A549 (cell line): ENCODE results near the gene USH1C. TPM values are rescaled to one million over a fixed set of nuclear protein-coding genes. Genes with fewer than 3 reads are reported as not detected.

Experiments
- ATAC-seq, 2 experiments: fragments of 200-7000 bp in 1 of 2; fragments of >200 bp in 1 of 2; cut with Nextera tagmentation in 1 of 2; cut with Tn5 transposase in 1 of 2; 3 replicates each; pipeline versions ENCODE4 v1.8.0 to v1.9.1; 2018 to 2020; ENCODE audit warnings: mild to moderate bottlenecking in 1 of 2, moderate library complexity in 1 of 2
- CTCF ChIA-PET: fragments of 300-600 bp; sonication (Branson Sonifier 250); formaldehyde crosslinking; extraction: SDS; loops from one replicate; lab custom pipeline; 2021; ENCODE audit warnings: antibody characterized with exemption, inconsistent platforms; lab: Yijun Ruan, JAX
- POLR2A ChIA-PET: fragments of 350-600 bp; formaldehyde crosslinking; extraction: SDS; loops from one replicate; lab custom pipeline; 2021; ENCODE audit warnings: antibody characterized with exemption, inconsistent platforms; lab: Yijun Ruan, JAX
- DNase-seq, 2 experiments: peaks; one replicate each; pipeline versions ENCODE4 v3.0.0 to v3.0.0-alpha.2; 2011 to 2016; ENCODE audit warnings: low read depth in 1 of 2, low spot score in 1 of 2
- FAIRE-seq: peaks from 2 replicates; lab custom pipeline; 2011; peaks lifted over from hg19 to GRCh38; lab: Jason Lieb, UNC
- H3K27ac ChIP-seq, 2 experiments: fragments of >200 bp; sonication (Bioruptor Twin); formaldehyde crosslinking; 3 replicates each; pipeline ENCODE4 v1.5.1; 2016 to 2017
- H3K4me1 ChIP-seq: fragments of >200 bp; sonication (Bioruptor Twin); formaldehyde crosslinking; 3 replicates; pipeline ENCODE4 v1.6.1; 2016
- H3K4me2 ChIP-seq: fragments of >200 bp; sonication (Bioruptor Twin); formaldehyde crosslinking; 3 replicates; pipeline ENCODE4 v1.6.1; 2016
- H3K4me3 ChIP-seq: fragments of >200 bp; sonication (Bioruptor Twin); formaldehyde crosslinking; 3 replicates; pipeline ENCODE4 v1.5.1; 2016
- H3K9me3 ChIP-seq: fragments of >200 bp; sonication (Bioruptor Twin); formaldehyde crosslinking; 3 replicates; pipeline ENCODE4 v1.6.1; 2016
- BCL3 ChIP-seq: fragments of >200 bp; sonication (Bioruptor Twin); formaldehyde crosslinking; IDR thresholded peaks from 3 replicates; pipeline ENCODE4 v1.6.1; 2016
- CBX2 ChIP-seq: fragments of 200-600 bp; sonication (generic); IDR thresholded peaks from 2 replicates; pipeline ENCODE4 v1.6.1; 2016; ENCODE audit warnings: low read depth, mild to moderate bottlenecking, borderline replicate concordance
- CEBPB ChIP-seq, 2 experiments: fragments of >200 bp in 1 of 2; sonication (Bioruptor Twin) in 1 of 2; formaldehyde crosslinking in 1 of 2; IDR thresholded peaks; 2 replicates each; pipeline ENCODE4 v1.6.1; 2012 to 2016
- CTCF ChIP-seq: fragments of >200 bp; sonication (Bioruptor Twin); formaldehyde crosslinking; IDR thresholded peaks from 3 replicates; pipeline ENCODE4 v1.5.1; 2016
- EHMT2 ChIP-seq: fragments of 200-600 bp; sonication (generic); IDR thresholded peaks from 2 replicates; pipeline ENCODE4 v1.6.1; 2016; ENCODE audit warnings: antibody characterized with exemption, low read depth, mild to moderate bottlenecking, moderate library complexity
- ESRRA ChIP-seq: fragments of 150-350 bp; IDR thresholded peaks from 2 replicates; pipeline ENCODE4 v1.6.1; 2014; ENCODE audit warnings: mild to moderate bottlenecking, low read length, borderline replicate concordance
- FOSB ChIP-seq: fragments of 250-450 bp; sonication (Bioruptor Pico); IDR thresholded peaks from 2 replicates; pipeline ENCODE4 v1.5.0; 2020; ENCODE audit warnings: mild to moderate bottlenecking, moderate library complexity
- HOXB13 ChIP-seq: fragments of 250-450 bp; sonication (Bioruptor Pico); IDR thresholded peaks from 2 replicates; pipeline ENCODE4 v1.5.0; 2020; ENCODE audit warnings: low read depth, mild to moderate bottlenecking, moderate library complexity
- JUN ChIP-seq, 2 experiments: fragments of >200 bp; sonication (Bioruptor Twin); formaldehyde crosslinking; IDR thresholded peaks; 2 replicates in 1 of 2; 3 replicates in 1 of 2; pipeline ENCODE4 v1.6.1; 2016 to 2017
- MAX ChIP-seq: IDR thresholded peaks from 2 replicates; pipeline ENCODE4 v1.6.1; 2012
- MAZ ChIP-seq: fragments of 150-350 bp; IDR thresholded peaks from 2 replicates; pipeline ENCODE4 v1.6.1; 2014; ENCODE audit warnings: antibody characterized with exemption, low read depth, low read length, borderline replicate concordance
- MYC ChIP-seq: IDR thresholded peaks from 2 replicates; pipeline ENCODE4 v1.6.1; 2012; ENCODE audit warnings: mild to moderate bottlenecking, inconsistent platforms, low read length, improper control_type of control experiment, borderline replicate concordance
- NFE2L2 ChIP-seq: fragments of 150-350 bp; conservative IDR thresholded peaks from 2 replicates; pipeline ENCODE4 v1.6.1; 2014; ENCODE audit warnings: low read length
- PHF8 ChIP-seq: fragments of 200-600 bp; sonication (generic); IDR thresholded peaks from 2 replicates; pipeline ENCODE4 v1.6.1; 2016; ENCODE audit warnings: low read depth, mild to moderate bottlenecking, antibody characterized with exemption, moderate library complexity, borderline replicate concordance
- POLR2A ChIP-seq: IDR thresholded peaks from 2 replicates; pipeline ENCODE4 v1.6.1; 2012; ENCODE audit warnings: mild to moderate bottlenecking, low read length
- RARB ChIP-seq: fragments of 250-450 bp; sonication (Bioruptor Pico); IDR thresholded peaks from 2 replicates; pipeline ENCODE4 v1.8.0; 2021; ENCODE audit warnings: mild to moderate bottlenecking, moderate library complexity
- RCOR1 ChIP-seq: fragments of 150-350 bp; IDR thresholded peaks from 2 replicates; pipeline ENCODE4 v1.6.1; 2014; ENCODE audit warnings: antibody characterized with exemption, low read length, low read depth
- SMC3 ChIP-seq: fragments of >200 bp; sonication (Bioruptor Twin); formaldehyde crosslinking; IDR thresholded peaks from 3 replicates; pipeline ENCODE4 v1.6.1; 2018; ENCODE audit warnings: inconsistent platforms
- SREBF2 ChIP-seq: fragments of 450-650 bp; IDR thresholded peaks from 2 replicates; pipeline ENCODE4 v1.6.1; 2014; ENCODE audit warnings: mild to moderate bottlenecking, moderate library complexity
- TP53 ChIP-seq: fragments of 250-450 bp; sonication (Bioruptor Pico); IDR thresholded peaks from 2 replicates; pipeline ENCODE4 v1.5.0; 2021; ENCODE audit warnings: mild to moderate bottlenecking, moderate library complexity
- ZFP36 ChIP-seq: fragments of 450-650 bp; IDR thresholded peaks from 2 replicates; pipeline ENCODE4 v1.6.1; 2014; ENCODE audit warnings: borderline replicate concordance; ENCODE audit not compliant: partially characterized antibody
- WGBS: methylation state at CpG from one replicate; pipeline ENCODE4 v1.1.6; 2017; ENCODE audit errors: missing lambda C conversion rate; 5-methylcytosine and 5-hydroxymethylcytosine counted together
- polyA plus RNA-seq, 4 experiments: library from polyadenylated mRNA; depleted of rRNA in 3 of 4; stranded (reverse); fragments of >200 nt; fragmentation: RNase III in 1 of 4; extraction: RNeasy Plus Mini Kit Qiagen cat#74134 plus additional on column Dnase treatment in 1 of 4; gene quantifications; 2 replicates in 3 of 4; 3 replicates in 1 of 4; pipeline ENCODE4 v1.2.3, GENCODE V29; 2011 to 2017

Gene USH1C
- polyA plus RNA-seq, 2 of the 4 experiments (the other 2 are of a cell fraction) = 3.2 to 8.6 TPM

GRCh38 chr11:17521106-17521900 lies 22.9 kb downstream of the USH1C start:
- DNase-seq = no peak
- no peaks in the 10 kb centered on the region for H3K9me3 ChIP-seq
- whole genome bisulfite sequencing = 82% methylated on average over 11 of the region's 11 CpGs
- no peak for FAIRE-seq
- H3K27ac ChIP-seq = no peak overlapping the region
- TF ChIP-seq JUN (IDR thresholded peaks at IDR 0.05) (no peak), PHF8 (no peak), CTCF (no peak), MAX (no peak), FOSB (CRISPR knock-in tag) (no peak), POLR2A (no peak), ESRRA (no peak)
- ChIA-PET POLR2A (no interaction called here), CTCF (interaction anchor here (6.9 to 45.8 kb wide), 3 partner anchors 7 to 137 kb away, joined by 89 to 1119 read pairs (median 281); partner anchors contain the start of gene KCNJ11)
- H3K4me2 ChIP-seq = no peak overlapping the region
- no peak for ATAC-seq
- H3K4me1 ChIP-seq = no peaks in the 10 kb centered on the region
- no peak overlapping the region for H3K4me3 ChIP-seq

GRCh38 chr11:17519061-17519885 lies 24.9 kb downstream of the USH1C start:
- H3K4me1 ChIP-seq = no peaks in the 10 kb centered on the region
- H3K4me2 ChIP-seq = no peak overlapping the region
- no peak overlapping the region for H3K4me3 ChIP-seq
- no peaks in the 10 kb centered on the region for H3K9me3 ChIP-seq
- TF ChIP-seq SREBF2 (no peak), HOXB13 (CRISPR knock-in tag) (no peak), CBX2 (no peak), MAZ (no peak), ZFP36 (no peak), SMC3 (no peak), MYC (no peak), RCOR1 (no peak), RARB (CRISPR knock-in tag) (no peak), EHMT2 (no peak), BCL3 (no peak), CEBPB (IDR thresholded peaks at IDR 0.05) (no peak), TP53 (no peak), NFE2L2 (no peak)
- 56% methylated on average over 7 of the region's 7 CpGs for WGBS
- DNase-seq = no peak
- FAIRE-seq = no peak
- ChIA-PET CTCF (interaction anchor here (6.9 to 45.8 kb wide), 3 partner anchors 9 to 135 kb away, joined by 89 to 1119 read pairs (median 281); partner anchors contain the start of gene KCNJ11), POLR2A (no interaction called here)
- no peak overlapping the region for H3K27ac ChIP-seq
- no peak for ATAC-seq
